Stimulated activated CD4-positive, alpha-beta T cell treated with anti-CD3 and anti-CD28 coated beads, Interleukin-12 subunit alpha, Interleukin-12 subunit beta, amount 100 ng/mL, for 24 hours (primary cell): ENCODE data around the gene SPOCK1.

ENCODE experiments used
- DNase-seq, 2 experiments: peaks; one replicate each; pipeline ENCODE4 v3.0.0-alpha.2; 2020; ENCODE audit warnings: low read depth in 2 of 2

The SPOCK1 gene

DNA sequence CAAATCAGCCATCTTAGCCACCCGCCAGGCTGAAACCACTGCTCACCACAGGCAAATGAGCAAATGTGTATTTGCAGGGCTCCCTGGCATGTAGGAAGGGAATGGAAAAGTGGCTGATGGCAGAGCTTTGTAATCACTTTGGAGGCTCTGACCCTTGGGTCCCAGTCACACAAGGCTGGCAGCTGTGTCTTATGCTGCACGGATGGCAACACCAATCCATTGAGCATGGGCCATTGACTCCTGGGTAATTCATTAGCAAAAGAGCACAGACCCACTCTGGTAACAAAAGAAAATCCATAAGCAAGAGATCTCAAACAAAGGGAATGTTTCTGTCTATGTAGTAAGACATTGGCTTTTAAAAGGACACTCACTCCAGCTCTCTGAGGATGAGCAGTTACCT, 57.6 kb downstream of the SPOCK1 start:
- DNase-seq, result no peak

DNA sequence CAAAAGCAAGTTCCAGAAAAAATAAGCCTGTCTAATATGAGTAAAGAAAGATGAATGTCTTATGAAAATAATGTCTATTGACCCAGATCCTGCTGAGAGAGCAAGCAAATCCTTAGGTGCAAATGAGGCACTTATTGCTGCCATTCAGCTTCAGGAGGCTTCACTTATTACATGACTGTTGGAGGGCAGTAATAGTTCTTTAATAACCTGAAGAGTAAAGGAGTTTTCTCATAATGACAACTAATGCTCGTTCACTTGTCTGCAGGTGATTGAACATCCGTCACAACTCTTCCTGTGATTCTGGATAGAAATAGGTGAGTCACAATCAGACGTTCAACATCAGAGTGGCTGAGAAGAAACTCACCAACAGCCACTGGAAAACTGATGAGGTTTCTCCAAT, 58.3 kb downstream of the SPOCK1 start:
- DNase-seq, result no peak

DNA sequence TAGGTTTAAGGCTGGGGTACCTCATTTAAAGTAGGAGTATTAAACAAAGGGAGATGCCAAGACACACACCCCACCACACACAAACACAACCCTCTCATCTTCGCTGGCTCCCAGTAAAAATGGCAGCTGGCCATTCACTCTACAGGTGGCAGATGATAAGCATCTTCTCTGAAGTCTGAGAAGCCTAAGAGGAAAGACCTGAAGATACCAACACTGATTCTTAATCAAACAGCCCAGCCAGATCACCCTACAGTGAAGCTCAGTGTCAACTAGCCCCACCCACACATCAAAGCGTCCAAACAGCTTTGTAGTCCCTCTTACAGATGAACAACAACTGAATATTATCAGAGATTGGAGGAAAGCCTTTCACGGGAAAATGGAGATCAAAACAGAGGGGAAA, 59.5 kb downstream of the SPOCK1 start:
- DNase-seq, result no peak

DNA sequence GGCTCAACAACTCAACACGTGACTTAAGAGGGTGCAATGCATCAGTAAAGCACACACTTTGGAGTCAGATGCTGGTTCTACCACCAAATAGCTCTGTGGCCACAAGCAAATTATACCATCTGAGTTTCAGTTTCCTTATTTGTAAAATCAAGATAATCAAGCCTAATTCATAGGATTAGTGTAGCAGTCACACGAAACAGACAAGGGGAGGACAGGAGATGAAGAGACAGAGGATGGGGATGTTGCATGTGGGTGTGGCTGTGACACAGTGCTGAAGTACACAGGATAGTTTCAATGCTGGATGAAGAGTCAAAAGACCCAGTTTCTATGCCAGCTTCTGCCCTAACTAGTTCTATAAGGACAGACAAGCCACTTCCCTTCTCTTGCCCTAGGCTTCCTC, 60.2 kb downstream of the SPOCK1 start:
- no peak for DNase-seq

DNA sequence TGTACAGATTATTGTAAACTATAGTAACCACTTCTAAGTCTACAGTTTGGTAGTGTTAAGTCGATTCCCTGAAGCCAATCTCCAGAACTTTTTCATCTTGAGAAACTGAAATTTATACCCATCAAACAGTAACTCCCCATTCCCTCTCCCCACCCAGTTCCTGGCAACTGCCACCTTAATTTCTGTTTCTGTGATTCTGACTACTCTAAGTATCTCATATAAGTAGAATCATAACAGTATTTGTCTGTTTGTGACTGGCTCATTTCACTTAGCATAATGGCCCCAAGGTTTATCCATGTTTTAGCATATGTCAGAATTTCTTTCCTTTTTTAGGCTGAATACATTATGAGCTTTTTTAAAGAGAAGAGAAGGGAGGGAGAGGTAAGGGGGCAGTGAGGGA, 61.4 kb downstream of the SPOCK1 start:
- DNase-seq, result no peak

DNA sequence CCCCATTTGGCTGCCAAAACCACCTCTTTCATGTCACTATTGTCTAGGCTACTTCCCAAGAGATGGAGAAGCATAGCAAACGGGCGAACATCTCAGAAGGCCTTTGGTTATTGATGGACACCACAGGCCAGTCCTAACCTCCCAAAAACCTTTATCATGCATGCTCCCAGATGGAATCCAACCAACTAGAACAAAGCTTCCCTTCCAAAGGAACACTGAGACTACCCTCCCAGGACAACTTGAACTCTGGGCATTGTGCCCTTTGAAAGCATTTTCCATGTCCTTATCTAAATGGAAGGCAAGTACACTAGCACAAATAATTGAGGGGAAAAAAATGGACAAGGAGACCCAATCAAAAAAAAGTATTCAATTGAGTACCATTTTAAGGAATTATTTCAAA, 65.6 kb downstream of the SPOCK1 start:
- no peak for DNase-seq

DNA sequence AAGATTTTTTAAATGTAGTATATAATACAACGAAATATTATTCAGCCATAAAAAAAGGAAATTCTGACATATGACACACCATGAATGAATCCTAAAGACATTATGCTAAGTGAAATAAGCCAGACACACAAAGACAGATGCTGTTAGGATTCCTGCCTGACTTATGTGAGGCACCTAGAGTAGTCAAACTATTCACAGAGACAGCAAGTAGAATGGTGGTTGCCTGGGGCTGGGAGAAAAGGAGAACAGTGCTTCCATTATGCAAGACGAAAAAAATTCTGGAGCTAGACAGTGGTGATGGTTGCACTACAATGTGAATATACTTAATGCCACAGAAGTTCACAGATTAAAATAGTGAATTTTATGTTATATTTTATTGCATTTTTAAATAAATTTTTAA, 66.8 kb downstream of the SPOCK1 start:
- DNase-seq, result no peak

DNA sequence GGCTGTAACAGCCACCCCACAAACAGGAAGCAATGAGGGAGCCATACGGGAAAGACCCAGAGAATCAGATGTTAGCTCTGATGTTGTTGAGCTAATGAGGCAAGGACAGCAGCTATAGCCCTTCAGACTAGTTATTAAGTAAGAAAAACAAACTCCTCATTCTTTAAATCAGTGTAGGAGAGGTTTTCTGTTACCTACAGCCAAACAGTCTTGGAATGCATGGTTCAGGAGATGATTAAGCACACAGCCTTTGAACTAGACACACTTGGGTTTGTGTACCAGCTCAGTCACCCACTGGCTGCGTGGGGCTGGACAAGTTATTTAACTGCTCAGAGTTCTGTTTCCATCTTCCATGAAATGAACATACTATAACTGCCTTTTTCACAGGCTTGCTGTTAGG, 68.1 kb downstream of the SPOCK1 start:
- no peak for DNase-seq

DNA sequence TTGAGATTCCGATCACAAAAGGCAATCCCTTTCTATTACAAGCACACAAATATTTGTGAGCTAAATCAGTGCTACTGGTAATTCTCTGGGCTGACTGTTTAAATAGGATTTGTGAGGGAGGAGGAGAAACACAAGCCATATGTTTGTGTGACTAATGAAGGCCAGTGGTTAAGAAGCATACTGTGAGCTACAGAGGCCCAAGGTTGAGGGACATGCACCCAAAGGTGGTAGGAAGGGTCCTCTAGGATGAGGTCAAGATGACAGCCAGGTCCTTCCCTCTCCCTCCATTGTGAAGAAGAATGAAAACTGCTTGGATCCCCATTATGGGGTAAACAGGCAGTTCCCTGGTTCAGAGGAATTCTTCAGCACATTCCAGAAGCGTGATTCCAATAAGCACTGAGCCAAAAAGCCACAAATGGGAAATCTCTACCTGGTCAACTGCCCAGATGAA, 83.9 kb downstream of the SPOCK1 start:
- no peak for DNase-seq

DNA sequence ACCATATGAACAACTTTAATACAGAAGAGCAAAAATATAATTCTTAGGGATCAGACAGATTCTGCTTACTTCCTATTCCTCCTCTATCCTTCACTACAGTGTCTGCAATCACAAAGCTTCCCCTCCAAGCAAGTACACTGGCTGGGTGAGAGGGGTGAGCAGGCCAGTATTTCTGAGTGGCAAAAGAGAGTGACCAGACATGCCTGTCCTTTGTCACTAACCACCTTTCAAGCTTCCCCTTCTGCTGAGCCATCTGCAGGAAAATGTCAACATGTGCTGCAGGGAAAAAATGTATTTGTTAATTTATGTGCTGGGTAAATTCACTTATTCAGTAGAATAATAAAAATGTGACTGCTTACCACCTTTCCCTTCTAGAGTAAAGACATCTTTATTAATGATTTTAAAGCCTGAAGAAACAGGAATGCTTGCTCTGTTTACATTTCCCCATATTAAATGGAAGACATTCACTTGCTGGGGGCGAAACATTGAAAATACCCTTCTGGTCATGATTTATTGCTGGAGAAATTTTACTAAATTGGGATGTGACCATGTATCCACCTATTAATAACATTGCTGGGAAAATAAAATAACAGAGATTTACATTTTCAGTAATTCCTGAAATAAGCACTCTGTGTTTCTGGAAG, 84.9 kb downstream of the SPOCK1 start:
- DNase-seq, result no peak

DNA sequence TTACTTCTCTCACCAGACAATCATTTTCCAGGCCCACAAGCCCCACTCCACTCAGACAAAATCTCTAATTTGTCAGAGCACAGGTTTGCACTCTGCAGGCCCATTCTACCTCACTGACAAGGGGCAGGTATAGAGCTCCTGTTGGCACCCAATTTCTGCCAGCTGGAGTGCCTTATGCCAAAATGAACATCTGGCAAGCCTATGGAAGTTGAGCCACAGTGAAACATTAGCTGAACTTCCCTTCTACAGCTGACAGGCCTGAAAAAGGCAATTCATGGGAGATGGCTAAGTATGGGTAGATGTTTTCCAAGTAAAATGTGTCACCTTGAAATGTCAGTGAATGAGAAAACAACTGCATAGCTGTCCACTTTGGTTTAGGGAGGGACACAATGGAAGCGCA, 87.0 kb downstream of the SPOCK1 start:
- DNase-seq, result no peak

DNA sequence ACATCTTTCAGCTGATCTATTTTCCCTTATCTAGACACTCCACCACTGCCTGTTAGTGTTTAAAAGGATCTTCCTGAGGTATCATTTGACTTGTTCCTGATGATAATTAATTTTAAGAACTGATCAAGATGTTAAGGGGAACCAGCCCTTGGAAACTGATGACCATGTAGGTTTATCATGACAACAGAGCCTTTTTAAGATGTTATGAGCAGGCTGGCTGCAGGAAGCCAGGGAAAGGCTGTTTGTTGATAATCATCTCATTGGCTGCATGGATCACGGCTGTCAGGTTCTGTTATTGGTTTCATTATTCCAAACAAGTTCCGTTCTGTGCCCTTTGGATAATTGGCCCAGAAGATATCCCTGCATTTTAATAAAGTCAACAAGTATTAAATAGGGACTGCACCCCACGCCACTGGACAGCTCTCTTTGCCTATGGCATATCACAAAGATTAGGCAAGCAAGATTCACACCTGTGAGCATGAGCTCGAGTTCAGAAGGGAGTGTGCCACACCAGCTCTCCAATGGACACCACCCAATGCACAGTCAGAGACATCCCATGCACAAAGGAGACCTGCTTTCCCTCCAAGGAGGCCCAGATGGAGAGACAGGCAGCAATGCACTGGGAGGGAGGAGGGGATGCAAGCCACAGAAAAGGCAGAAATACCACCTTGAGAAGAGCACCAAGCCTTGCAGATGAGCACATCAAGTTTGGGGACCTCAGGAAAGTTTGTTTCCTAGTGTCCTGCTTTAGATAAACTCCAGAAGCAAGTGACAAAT, 88.7 kb downstream of the SPOCK1 start:
- no peak for DNase-seq

DNA sequence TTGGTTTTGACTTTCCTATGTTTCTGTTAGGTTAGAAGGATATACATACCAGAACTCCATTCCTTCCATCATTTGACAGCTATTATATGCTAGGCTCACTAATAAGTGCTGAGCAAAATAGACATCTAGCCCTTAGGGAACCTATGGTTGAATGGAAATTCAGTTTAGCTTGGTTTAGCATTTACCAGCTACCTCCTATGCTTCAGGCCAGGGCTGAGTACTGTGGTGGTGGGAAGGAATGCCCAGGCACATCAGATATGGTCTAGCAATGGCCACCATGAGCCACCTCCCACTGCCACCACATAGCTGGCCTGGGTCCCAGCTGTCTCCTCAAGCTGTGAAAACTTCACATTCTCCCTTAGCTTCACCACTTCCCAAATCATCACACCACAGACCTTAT, 89.4 kb downstream of the SPOCK1 start:
- no peak for DNase-seq

DNA sequence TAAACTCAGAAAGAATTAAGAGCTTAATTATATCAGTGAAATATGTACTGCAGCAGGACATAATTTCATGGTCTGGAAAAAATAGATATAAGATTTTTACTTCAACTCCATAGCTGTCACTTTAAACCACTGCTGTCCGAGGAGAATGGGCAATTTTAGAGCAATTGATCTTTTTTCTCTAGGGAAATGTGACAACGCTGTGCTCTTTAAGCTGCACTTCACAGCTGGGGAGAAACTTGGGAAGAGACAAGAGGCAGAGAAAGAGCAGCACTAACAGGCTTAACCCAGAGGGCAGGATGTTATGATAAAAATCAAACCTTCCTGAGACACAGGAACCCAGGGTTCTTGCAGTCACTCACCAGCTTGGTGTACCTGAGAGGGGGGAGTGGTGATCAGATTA, 92.0 kb downstream of the SPOCK1 start:
- no peak for DNase-seq

DNA sequence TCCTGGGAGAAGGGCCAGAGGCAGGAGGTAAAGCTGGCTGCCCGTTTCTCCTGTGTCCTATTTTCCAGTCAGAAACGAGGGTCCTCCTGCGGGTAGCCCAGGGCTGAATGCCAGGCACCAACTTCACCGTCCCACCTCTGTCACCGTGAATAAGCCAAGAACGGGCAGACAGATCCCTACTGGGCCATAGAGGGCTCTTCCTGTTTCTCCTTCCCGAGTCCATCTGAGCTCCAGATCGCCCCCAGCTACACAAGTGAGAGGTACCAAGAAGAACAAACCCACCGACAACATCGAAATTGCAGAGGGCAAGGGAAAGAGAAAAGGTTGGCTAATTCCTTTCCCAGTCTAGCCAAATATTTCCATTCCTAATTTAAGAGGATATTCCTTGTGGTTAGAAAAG, 93.7 kb downstream of the SPOCK1 start:
- DNase-seq, result no peak

DNA sequence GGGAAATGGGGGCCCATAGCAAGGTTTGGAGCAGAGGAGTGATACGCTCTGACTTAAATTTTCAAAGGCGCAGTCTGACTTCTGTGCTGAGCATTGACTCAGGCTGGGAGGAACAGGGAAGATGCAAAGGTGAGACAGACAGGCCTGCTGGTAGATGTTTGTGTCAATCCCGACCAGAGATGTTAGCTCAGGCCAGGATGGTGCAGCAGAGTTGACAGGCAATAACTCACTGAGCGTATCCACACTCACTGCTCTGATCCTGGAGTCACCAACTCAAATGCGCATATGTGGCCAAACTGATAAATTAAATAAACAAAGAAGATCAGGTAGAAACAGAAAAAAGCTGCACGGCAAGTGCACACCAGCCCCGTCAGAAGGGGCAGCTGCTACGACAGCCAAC, 95.3 kb downstream of the SPOCK1 start:
- DNase-seq, result no peak

DNA sequence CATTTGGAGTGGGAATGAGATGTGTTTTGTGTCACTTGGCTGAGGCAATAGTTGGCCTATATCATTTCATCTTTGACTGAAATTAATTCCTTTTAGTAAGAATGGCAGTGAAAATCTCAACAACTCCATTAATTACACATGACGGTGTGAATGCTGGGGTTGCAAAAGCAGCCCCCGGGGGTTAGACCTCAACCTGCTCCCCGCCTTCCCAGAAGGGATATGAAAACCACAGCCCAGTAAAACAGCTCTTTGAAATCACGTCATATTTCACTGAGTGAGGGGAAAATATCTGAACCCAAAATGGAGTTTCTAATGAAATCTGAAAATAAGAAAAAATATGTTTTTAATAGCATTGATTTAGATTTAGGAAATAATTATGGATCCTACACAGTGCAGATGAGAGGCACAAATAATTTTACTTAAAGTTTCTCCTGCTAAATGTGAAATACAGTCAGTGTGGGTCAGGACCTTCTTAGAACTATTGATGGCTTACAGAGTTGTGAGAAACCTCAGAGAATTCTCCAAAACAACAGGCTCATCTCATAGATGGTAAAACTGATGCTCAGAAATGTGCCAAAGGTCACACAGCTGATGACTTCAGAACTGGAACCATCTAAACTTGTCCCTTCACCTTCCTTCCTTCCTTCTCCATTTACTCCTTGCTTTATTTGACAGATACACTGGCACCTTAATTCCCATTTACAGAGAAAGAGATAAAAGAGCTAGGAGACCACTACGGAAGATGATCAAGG, 96.5 kb downstream of the SPOCK1 start:
- no peak for DNase-seq

DNA sequence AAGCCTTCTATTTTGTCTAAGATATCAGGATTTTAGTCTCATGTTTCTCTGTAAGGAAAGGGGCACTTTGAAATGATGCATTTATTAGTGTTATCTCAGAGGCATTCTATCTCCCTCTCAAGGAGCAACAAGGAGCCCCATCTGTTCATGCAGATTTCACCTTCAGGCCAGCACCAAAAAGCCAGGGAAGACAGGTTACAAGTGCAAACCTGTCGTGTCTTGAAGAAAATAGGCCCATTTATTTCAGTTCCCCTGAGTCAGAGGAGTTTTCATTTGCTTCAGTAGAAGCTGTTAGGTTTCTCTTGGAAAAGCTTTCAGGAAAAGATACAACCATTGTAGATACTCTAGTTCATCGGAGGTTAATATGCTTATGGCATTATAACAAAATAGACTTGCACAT, 97.2 kb downstream of the SPOCK1 start:
- no peak for DNase-seq

DNA sequence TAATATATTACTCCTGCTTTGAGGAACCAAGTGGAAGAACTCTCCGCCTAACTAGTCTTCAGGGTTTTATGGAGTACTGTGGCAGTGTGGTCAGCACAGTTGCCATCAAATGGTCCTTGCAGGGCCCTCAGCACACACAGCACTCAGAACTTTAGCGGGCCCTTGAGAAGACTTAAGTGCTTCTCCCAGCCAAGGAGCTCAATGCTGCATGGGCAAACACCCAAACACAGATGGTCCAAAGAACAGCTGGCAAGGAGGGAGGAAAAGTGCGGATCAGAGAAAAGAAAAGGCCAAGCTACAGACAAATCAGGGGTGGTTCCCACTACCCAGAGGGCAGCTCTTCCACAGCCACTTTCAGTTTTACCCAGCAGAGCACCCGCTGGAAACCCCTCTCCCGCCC, 98.6 kb downstream of the SPOCK1 start:
- no peak for DNase-seq

DNA sequence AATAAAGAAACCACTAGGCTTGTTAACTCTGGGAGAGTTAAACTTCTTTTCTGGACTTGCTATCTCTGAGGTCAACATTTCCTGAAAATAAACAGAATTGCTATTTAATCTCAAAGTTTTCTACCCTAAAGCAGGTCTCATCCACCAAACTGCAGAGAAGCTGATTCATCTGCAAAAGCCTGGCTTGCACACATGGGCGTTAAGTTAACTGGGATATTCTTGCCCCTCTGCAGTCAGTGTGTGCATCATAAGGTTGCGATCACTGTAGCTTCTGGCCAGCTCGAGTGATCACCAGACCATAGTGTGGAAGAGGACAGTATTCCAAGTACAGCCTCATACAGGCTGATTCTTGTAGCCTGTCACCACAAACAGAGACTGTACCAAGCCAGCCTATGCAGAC, 99.2 kb downstream of the SPOCK1 start:
- no peak for DNase-seq

DNA sequence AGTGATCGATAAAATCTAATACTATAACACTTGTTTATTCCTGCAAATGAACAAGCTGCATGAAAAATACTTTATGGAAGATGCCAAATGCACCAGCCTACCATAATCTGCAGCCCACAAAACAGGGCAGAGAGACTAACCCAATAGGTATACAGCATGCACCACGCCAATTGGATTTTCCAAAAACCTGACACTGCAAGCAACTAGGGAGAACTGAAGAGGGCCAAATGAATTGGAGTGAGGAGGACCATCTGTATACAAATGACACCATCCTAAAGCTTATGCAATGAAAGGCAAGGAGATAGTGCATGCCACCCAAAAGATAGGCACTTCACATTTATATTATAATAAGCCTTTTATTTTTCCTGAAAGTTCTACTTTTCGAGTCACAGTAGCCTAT, 100.4 kb downstream of the SPOCK1 start:
- no peak for DNase-seq

DNA sequence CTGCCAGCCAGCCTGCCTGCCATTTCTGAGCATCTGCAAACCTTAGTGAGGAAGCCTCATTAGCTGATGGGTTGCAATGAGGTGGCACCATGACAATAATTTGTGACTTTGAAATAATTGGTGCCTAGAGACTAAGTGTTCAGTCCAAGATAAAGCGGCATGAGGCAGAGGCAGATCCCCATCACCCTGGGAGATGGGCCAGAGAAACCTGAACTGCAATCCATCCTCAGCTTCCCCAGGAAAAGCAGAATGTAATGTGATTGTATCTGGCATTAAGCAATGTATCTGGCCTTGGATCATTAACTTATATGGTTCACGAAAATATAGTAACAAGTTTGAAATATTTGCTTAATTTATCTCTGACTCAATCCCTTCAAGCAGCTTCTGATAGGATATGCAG, 101.0 kb downstream of the SPOCK1 start:
- DNase-seq, result no peak
